Smooth muscle cell of the brain vasculature (primary cell): Measurements from ENCODE around the gene KCNIP4.

Experiments used
- DNase-seq: peaks from one replicate; pipeline ENCODE4 v3.0.0-alpha.2; 2012; ENCODE audit warnings: low read depth, low spot score

Gene KCNIP4

DNA sequence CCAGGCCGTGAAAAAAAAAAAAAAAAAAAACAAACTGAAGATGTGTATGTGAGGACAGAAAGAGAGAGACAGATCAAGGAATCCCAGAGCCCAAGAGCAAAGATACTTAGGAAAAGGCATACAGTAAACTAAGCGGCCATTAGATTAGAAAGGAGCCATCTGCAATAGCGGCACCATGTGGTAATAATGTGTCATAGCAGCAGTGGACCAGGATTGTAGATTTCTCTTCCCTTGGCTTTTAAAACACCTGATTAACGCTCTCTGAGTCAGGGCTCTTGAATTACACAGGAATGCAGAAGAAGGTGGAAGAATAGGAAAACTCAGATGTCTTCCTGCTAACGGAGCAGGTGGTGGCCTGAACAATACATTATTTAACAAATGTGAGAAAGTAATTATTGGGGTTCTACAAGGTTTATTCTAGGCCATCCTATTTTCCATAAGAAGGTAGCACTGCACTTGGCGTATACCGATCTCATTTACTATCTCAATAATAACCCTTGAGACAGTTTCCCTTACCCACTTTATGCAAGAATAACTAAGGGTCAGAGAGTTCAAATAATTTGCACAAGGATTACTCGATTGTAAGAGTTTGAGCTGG lies 182.7 kb downstream of the KCNIP4 start:
- DNase-seq, result no peak

- no peak for DNase-seq
These were observed 184.7 kb downstream of the KCNIP4 start for GRCh38 chr4:21763855-21764254.

- DNase-seq, result no peak
These were observed 191.3 kb downstream of the KCNIP4 start for GRCh38 chr4:21757248-21757647.

DNA sequence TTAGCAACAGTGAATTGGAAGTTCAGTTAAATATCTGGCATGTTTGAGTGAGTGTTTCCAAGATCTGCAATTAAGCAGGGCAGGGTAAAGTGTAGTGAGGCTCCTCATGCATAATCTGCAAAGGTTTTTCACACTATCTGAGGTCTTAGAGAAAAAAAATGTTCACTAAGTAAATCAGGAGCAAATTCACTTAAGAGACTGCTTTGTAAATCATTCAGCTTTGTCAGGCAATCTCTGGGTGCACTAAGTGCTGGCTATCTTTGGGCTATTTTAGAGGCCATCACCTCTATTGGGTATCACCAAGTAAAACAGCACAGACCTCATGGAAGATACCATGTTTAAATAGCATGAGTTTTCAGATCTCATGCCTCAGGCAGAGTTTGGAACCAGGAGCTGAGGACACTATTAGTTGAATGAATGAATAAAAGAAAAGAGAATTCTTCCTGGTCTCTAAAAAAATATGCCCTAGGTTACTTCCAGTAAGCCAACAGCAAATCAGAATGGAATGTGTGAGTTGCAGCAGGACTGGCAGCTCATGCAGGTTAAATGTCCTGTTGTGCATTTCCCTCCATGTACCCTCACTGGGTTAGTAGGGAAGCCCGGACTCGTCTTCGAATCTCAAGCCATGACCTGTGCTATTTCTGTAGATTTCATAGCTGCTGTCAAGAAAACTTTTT lies 195.3 kb downstream of the KCNIP4 start:
- DNase-seq, result no peak

GRCh38 chr4:21752616-21753015 lies 196.0 kb downstream of the KCNIP4 start:
- no peak for DNase-seq

DNA sequence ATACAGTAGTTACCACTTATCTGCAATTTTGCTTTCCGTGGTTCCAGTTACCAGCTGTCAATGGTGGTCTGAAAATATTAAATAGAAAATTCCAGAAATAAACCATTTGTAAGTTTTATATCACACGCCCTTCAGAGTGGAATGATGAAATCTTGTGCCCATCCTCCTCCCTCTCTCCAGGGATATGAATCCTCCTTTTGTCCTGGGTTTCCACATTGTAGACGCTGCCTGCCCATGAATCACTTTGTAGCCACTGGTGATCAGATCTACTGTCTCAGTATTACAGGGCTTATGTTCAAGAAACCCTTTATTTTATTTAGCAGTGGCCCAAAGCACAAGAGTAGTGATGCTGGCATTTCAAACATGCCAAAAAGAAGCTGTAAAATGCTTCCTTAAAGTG lies 198.6 kb downstream of the KCNIP4 start:
- no peak for DNase-seq

GRCh38 chr4:21749412-21749811 lies 199.2 kb downstream of the KCNIP4 start:
- DNase-seq, result no peak

- no peak for DNase-seq
These were observed 204.5 kb downstream of the KCNIP4 start for GRCh38 chr4:21744046-21744445.

- no peak for DNase-seq
These were observed 206.2 kb downstream of the KCNIP4 start for GRCh38 chr4:21742326-21742725.

GRCh38 chr4:21738821-21739220 lies 209.8 kb downstream of the KCNIP4 start:
- DNase-seq, result no peak

- no peak for DNase-seq
These were observed 212.7 kb downstream of the KCNIP4 start for GRCh38 chr4:21735866-21736265.

DNA sequence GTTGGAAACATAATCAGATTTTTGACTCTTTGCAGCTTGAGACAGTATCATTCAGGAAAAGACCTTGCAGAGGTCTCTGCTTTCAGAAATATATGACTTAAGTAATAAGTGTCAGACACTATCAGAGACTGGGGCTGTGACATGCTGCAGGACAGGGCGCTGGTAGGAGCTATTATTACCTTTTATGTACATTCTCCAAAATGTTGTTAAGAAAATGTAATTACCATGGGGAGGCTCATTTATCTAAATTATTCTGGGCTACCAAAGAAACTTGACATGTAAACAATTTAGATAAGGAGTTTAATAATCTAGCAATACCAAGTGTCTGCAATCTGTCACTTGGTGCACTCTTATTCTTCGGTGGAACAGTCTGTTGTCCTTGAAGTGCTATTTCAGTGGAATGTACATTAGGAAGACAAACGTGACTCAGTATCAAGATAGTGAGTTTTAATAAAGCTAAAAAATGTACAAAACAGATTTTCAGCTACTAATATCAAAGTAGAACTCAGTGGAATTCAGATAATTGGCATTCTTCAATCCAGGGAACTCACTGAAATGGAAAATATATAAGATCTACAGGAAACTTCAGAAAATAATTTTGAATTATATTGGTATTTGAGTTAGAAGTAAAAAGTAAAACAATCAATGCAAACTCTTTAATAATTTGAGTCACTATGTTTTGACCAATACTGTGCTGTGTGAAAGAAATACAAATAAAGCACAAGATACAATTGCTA lies 214.5 kb downstream of the KCNIP4 start:
- DNase-seq, result no peak

DNA sequence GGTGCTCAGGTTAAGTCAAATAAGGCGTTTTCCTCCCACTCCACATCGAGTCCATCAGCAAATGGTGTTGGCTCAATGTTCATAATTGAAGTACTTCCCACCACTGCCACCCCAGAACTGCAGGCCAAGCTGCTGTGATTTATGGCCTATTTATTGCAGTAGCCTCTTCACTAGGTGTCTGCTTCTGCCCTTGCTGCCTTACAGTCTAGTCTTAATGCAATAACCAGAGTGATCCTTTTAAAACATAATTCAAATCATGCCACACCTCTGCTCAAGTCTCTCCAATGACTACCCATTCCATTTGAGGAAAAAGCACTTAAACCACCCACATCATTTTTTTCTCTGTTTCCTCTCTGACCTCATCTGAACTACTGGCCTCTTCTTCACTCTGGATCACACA lies 220.3 kb downstream of the KCNIP4 start:
- DNase-seq, result no peak

GRCh38 chr4:21726255-21726815 lies 222.2 kb downstream of the KCNIP4 start:
- DNase-seq, result no peak

GRCh38 chr4:21722157-21722839 lies 226.3 kb downstream of the KCNIP4 start:
- DNase-seq, result no peak

GRCh38 chr4:21716531-21716930 lies 232.0 kb downstream of the KCNIP4 start:
- no peak for DNase-seq

DNA sequence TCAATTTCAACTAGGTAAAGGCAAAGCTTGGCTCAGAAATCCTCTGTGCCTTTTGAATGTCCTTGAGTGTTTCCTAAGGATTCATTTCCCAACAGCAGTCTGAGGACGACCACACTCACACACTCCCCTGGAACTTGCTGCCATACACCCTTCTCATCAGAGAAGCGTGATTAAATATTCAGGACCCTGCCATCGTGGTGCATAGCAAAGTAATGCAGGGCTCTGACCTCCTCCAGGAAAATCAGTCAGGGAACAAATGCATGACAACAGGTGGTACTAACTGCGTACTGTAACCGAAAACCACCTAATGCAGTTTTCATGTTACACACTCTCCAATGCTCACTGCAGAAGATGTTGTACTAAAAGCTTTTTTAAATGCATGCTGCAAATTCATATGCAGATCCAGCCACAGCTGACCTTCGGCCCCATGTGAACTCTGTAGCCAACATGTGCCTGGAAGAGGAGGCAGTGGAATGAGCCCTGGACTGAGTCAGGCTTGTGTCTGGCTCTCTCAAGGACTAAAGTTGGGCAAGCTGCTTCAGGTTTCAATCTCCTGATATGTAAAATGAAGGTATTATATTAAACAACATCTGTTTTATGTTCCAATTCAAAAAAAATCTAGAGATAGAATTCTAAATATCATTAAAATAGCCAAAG lies 238.3 kb downstream of the KCNIP4 start:
- DNase-seq, result no peak

DNA sequence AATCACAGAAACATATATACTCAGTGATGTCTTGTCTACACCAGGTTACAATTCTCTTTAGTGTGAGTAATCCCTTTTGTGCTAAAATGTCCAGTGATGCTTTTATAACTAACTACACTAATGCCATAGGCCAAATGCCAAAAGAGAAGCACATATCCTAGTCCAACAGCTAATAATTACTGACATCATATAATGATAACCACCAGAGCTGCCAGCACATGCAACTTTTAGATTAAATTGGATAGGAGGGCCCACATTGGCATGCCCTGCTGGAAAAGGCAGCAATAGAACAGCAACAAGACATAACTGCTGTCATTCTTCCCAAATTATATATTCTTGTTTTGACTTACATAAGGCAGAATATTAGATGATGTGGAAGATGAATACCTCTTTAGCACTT lies 238.8 kb downstream of the KCNIP4 start:
- no peak for DNase-seq

GRCh38 chr4:21709031-21709430 lies 239.5 kb downstream of the KCNIP4 start:
- no peak for DNase-seq

- no peak for DNase-seq
These were observed 249.1 kb downstream of the KCNIP4 start for GRCh38 chr4:21699446-21699845.

- DNase-seq, result no peak
These were observed 251.0 kb downstream of the KCNIP4 start for GRCh38 chr4:21697583-21697982.

DNA sequence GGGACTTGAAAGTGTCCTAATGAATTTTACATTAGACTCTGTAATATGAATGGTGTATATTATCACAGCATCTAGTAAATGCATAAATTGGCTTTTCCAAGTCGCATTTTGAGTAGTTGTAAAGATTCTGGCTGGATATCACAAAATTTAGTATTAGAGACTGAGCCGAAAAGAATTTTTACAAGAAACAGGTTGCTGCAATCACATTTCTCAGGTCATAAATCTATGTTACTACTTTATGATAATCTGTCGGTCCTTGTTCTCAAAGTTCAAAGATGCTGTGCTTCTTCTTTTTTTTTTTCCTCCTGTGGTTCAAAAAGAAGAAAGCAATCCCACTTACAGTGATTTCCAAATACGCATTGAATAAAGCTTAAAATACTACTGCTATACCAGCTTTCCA lies 253.4 kb downstream of the KCNIP4 start:
- DNase-seq, result no peak
